Karpas-422 (cell line): ENCODE measurements around the gene RTBDN. TPM values are rescaled to one million over a fixed set of nuclear protein-coding genes. Genes with fewer than 3 reads are reported as not detected.
A peak's percentile ranks its signal among the peaks of the same experiment; 100 is the strongest.
"Not testable (repeated sequence)": the region's sequence is repeated elsewhere in the genome, so short reads cannot be mapped to it uniquely, and the experiment has no call there.

ENCODE experiments used
- DNase-seq: peaks from one replicate; pipeline ENCODE4 v3.0.0-alpha.2; 2015
- H2AFZ ChIP-seq: fragments of 200-600 bp; sonication (generic); 2 replicates; pipeline ENCODE4 v1.6.1; 2014; ENCODE audit warnings: antibody characterized with exemption, low read length, mixed read lengths
- H3K27ac ChIP-seq: fragments of 200-600 bp; sonication (generic); 2 replicates; pipeline ENCODE4 v1.5.1; 2014; ENCODE audit warnings: mild to moderate bottlenecking, low read length, moderate library complexity
- H3K27me3 ChIP-seq: fragments of 200-600 bp; sonication (generic); 2 replicates; pipeline ENCODE4 v1.6.1; 2014; ENCODE audit warnings: low read length, mixed read lengths
- H3K36me3 ChIP-seq: fragments of 200-600 bp; sonication (generic); 2 replicates; pipeline ENCODE4 v1.6.1; 2014; ENCODE audit warnings: low read length, mixed read lengths; ENCODE audit not compliant: insufficient read depth
- H3K4me1 ChIP-seq: fragments of 200-600 bp; sonication (generic); 2 replicates; pipeline ENCODE4 v1.6.1; 2014; ENCODE audit warnings: mild to moderate bottlenecking, low read length, mixed read lengths
- H3K4me2 ChIP-seq: fragments of 200-600 bp; sonication (generic); 2 replicates; pipeline ENCODE4 v1.6.1; 2014; ENCODE audit warnings: low read length, low read depth, mild to moderate bottlenecking; ENCODE audit not compliant: poor library complexity, severe bottlenecking
- H3K4me3 ChIP-seq: fragments of 200-600 bp; sonication (generic); 2 replicates; pipeline ENCODE4 v1.5.1; 2014; ENCODE audit warnings: mild to moderate bottlenecking, antibody characterized with exemption, low read length, mixed read lengths
- H3K79me2 ChIP-seq: fragments of 200-600 bp; sonication (generic); 2 replicates; pipeline ENCODE4 v1.6.1; 2014; ENCODE audit warnings: mild to moderate bottlenecking, low read length, mixed read lengths
- H3K9ac ChIP-seq: fragments of 200-600 bp; sonication (generic); 2 replicates; pipeline ENCODE4 v1.6.0; 2014; ENCODE audit warnings: low read length
- H3K9me2 ChIP-seq: fragments of 200-600 bp; sonication (generic), shearing (Covaris generic); replicated peaks from 2 replicates; pipeline ENCODE4 v1.6.0; 2014; ENCODE audit warnings: mild to moderate bottlenecking, low read length, moderate library complexity; ENCODE audit not compliant: insufficient read depth
- H3K9me3 ChIP-seq: fragments of 300-700, 200-600 bp; sonication (generic); 2 replicates; pipeline ENCODE4 v1.6.1; 2014; ENCODE audit warnings: low read length, mixed read lengths
- H4K20me1 ChIP-seq: fragments of 200-600 bp; sonication (generic); 2 replicates; pipeline ENCODE4 v1.6.1; 2014; ENCODE audit warnings: mild to moderate bottlenecking, antibody characterized with exemption, low read length, low read depth; ENCODE audit not compliant: insufficient read depth
- total RNA-seq: library from RNA; depleted of rRNA; stranded (reverse); fragments of >200 nt; shearing (Covaris generic); gene quantifications from 2 replicates; pipeline ENCODE4 v1.2.3, GENCODE V29; 2014; ENCODE audit warnings: low replicate concordance

RTBDN gene
- total RNA-seq, 1 experiment from 2014 or later: not detected

- no peak overlapping the region for H3K4me2 ChIP-seq
- H4K20me1 ChIP-seq: no peaks in the 10 kb centered on the region
- no peak overlapping the region for H3K27ac ChIP-seq
- DNase-seq: no peak
- no peaks in the 10 kb centered on the region for H3K9me2 ChIP-seq
- no peak overlapping the region for H3K9ac ChIP-seq
- H3K4me1 ChIP-seq: peaks cover 7% of the 10 kb centered on the region
- no peak overlapping the region for H2AFZ ChIP-seq
- H3K4me3 ChIP-seq: no peak overlapping the region
- no peaks in the 10 kb centered on the region for H3K9me3 ChIP-seq
- no peaks in the 10 kb centered on the region for H3K79me2 ChIP-seq
- no peaks in the 10 kb centered on the region for H3K36me3 ChIP-seq
- no peaks in the 10 kb centered on the region for H3K27me3 ChIP-seq
Measured at GRCh38 chr19:12864143-12864542, 29.8 kb upstream of the RTBDN start.

GRCh38 chr19:12859546-12859945 is 25.2 kb upstream of the RTBDN start:
- Histone ChIP-seq H3K4me1 (no peaks in the 10 kb centered on the region), H2AFZ (no peak overlapping the region), H3K9me2 (no peaks in the 10 kb centered on the region), H3K79me2 (no peaks in the 10 kb centered on the region), H3K9ac (no peak overlapping the region), H3K27ac (no peak overlapping the region), H3K4me2 (no peak overlapping the region), H3K9me3 (no peaks in the 10 kb centered on the region), H3K4me3 (no peak overlapping the region), H3K36me3 (no peaks in the 10 kb centered on the region), H3K27me3 (no peaks in the 10 kb centered on the region), H4K20me1 (no peaks in the 10 kb centered on the region)
- DNase-seq: no peak

- H3K36me3 ChIP-seq: no peaks in the 10 kb centered on the region
- H2AFZ ChIP-seq: no peak overlapping the region
- no peaks in the 10 kb centered on the region for H3K79me2 ChIP-seq
- H3K9ac ChIP-seq: no peak overlapping the region
- no peaks in the 10 kb centered on the region for H3K4me1 ChIP-seq
- H3K9me3 ChIP-seq: no peaks in the 10 kb centered on the region
- H3K9me2 ChIP-seq: no peaks in the 10 kb centered on the region
- no peak overlapping the region for H3K4me2 ChIP-seq
- H3K27ac ChIP-seq: no peak overlapping the region
- no peak overlapping the region for H3K4me3 ChIP-seq
- no peaks in the 10 kb centered on the region for H4K20me1 ChIP-seq
- H3K27me3 ChIP-seq: no peaks in the 10 kb centered on the region
- DNase-seq: no peak
Measured at GRCh38 chr19:12858041-12858928, 23.9 kb upstream of the RTBDN start.

GRCh38 chr19:12856653-12857052 is 22.3 kb upstream of the RTBDN start:
- no peak for DNase-seq
- H3K27me3 ChIP-seq: no peaks in the 10 kb centered on the region
- H2AFZ ChIP-seq: no peak overlapping the region
- H3K4me2 ChIP-seq: no peak overlapping the region
- H3K79me2 ChIP-seq: no peaks in the 10 kb centered on the region
- no peaks in the 10 kb centered on the region for H4K20me1 ChIP-seq
- no peak overlapping the region for H3K27ac ChIP-seq
- H3K9me3 ChIP-seq: no peaks in the 10 kb centered on the region
- H3K9me2 ChIP-seq: no peaks in the 10 kb centered on the region
- no peak overlapping the region for H3K9ac ChIP-seq
- no peaks in the 10 kb centered on the region for H3K4me1 ChIP-seq
- H3K36me3 ChIP-seq: no peaks in the 10 kb centered on the region
- no peak overlapping the region for H3K4me3 ChIP-seq

- Histone ChIP-seq H3K9ac (peak overlapping the region; percentile 41), H3K9me3 (no peaks in the 10 kb centered on the region), H3K4me1 (peaks cover 8% of the 10 kb centered on the region), H4K20me1 (no peaks in the 10 kb centered on the region), H3K4me3 (peak overlapping the region; percentile 35; the same call in 1 of the 2 replicates), H3K4me2 (peak overlapping the region; percentile 62), H3K27ac (no peak overlapping the region), H3K9me2 (no peaks in the 10 kb centered on the region), H3K79me2 (no peaks in the 10 kb centered on the region), H3K36me3 (no peaks in the 10 kb centered on the region), H2AFZ (peak overlapping the region; percentile 61; the same call in 1 of the 2 replicates), H3K27me3 (no peaks in the 10 kb centered on the region)
- DNase-seq: peak; percentile 93
Measured at GRCh38 chr19:12847159-12848139, 13.1 kb upstream of the RTBDN start.

GRCh38 chr19:12846613-12847012 is 12.2 kb upstream of the RTBDN start:
- H3K79me2 ChIP-seq, H2AFZ ChIP-seq, H3K4me1 ChIP-seq, H3K4me3 ChIP-seq, H3K4me2 ChIP-seq, H3K9ac ChIP-seq, H3K36me3 ChIP-seq, H4K20me1 ChIP-seq, H3K9me3 ChIP-seq, H3K9me2 ChIP-seq, H3K27me3 ChIP-seq, H3K27ac ChIP-seq, DNase-seq: not testable (repeated sequence)

GRCh38 chr19:12843999-12844732 is 9.8 kb upstream of the RTBDN start:
- no peaks in the 10 kb centered on the region for H3K36me3 ChIP-seq
- H3K4me1 ChIP-seq: peaks cover 10% of the 10 kb centered on the region
- no peak overlapping the region for H3K27ac ChIP-seq
- H3K27me3 ChIP-seq: no peaks in the 10 kb centered on the region
- no peak overlapping the region for H3K4me2 ChIP-seq
- H3K4me3 ChIP-seq: no peak overlapping the region
- H3K9ac ChIP-seq: no peak overlapping the region
- no peaks in the 10 kb centered on the region for H3K79me2 ChIP-seq
- H4K20me1 ChIP-seq: 0 out of 2 replicates have a peak, but pooled peaks cover 4% of the 10 kb centered on the region
- H2AFZ ChIP-seq: no peak overlapping the region
- no peaks in the 10 kb centered on the region for H3K9me3 ChIP-seq
- no peak for DNase-seq
- H3K9me2 ChIP-seq: no peaks in the 10 kb centered on the region
